Activated CD4-positive, alpha-beta T cell treated with anti-CD3 and anti-CD28 coated beads, Interleukin-2, amount 10 ng/mL, durations not matched to agents 24 days and 14 days (primary cell): Measurements from ENCODE around the gene SLC22A7. TPM values are rescaled to one million over a fixed set of nuclear protein-coding genes. Genes with fewer than 3 reads are reported as not detected.
"Not testable (repeated sequence)": the region's sequence is repeated elsewhere in the genome, so short reads cannot be mapped to it uniquely, and the experiment has no call there.

Source experiments
- DNase-seq: peaks from one replicate; pipeline ENCODE4 v3.0.0; 2022
- H3K27ac Mint-ChIP-seq: one replicate; pipeline ENCODE4 v1.8.0; 2022; ENCODE audit warnings: mild to moderate bottlenecking, mixed read lengths
- H3K27me3 Mint-ChIP-seq: one replicate; pipeline ENCODE4 v1.8.0; 2022; ENCODE audit warnings: mixed read lengths
- H3K36me3 Mint-ChIP-seq: one replicate; pipeline ENCODE4 v1.8.0; 2022; ENCODE audit warnings: low read depth, mild to moderate bottlenecking, mixed read lengths
- H3K4me1 Mint-ChIP-seq: one replicate; pipeline ENCODE4 v1.8.0; 2021; ENCODE audit warnings: mixed read lengths
- H3K4me3 Mint-ChIP-seq: one replicate; pipeline ENCODE4 v1.8.0; 2022; ENCODE audit warnings: mild to moderate bottlenecking, moderate library complexity, mixed read lengths
- H3K9me3 Mint-ChIP-seq: one replicate; pipeline ENCODE4 v1.8.0; 2021; ENCODE audit warnings: mixed read lengths
- intact Hi-C: fragments of 100-400 bp; cut with micrococcal nuclease; formaldehyde crosslinking; loops from one replicate; pipeline ENCODE4 v1.15.1; 2023
- total RNA-seq: library from RNA; stranded (reverse); gene quantifications from 2 replicates; pipeline ENCODE4 v1.2.3, GENCODE V29; 2022

Gene SLC22A7
- total RNA-seq, 1 donor from 2014 or later: not detected

- H3K36me3 Mint-ChIP-seq: no peaks in the 10 kb centered on the region
- DNase-seq: no peak
- intact Hi-C loops: no loop called here
- no peak overlapping the region for H3K27ac Mint-ChIP-seq
- no peaks in the 10 kb centered on the region for H3K4me1 Mint-ChIP-seq
- no peak overlapping the region for H3K4me3 Mint-ChIP-seq
- H3K9me3 Mint-ChIP-seq: no peaks in the 10 kb centered on the region
- peaks cover 19% of the 10 kb centered on the region for H3K27me3 Mint-ChIP-seq
Observed at GRCh38 chr6:43295456-43295855, 2.6 kb upstream of the SLC22A7 start.

- H3K9me3 Mint-ChIP-seq: no peaks in the 10 kb centered on the region
- no peak for DNase-seq
- H3K27ac Mint-ChIP-seq: no peak overlapping the region
- intact Hi-C loops: no loop called here
- no peak overlapping the region for H3K4me3 Mint-ChIP-seq
- no peaks in the 10 kb centered on the region for H3K4me1 Mint-ChIP-seq
- H3K27me3 Mint-ChIP-seq: peaks cover 19% of the 10 kb centered on the region
- H3K36me3 Mint-ChIP-seq: no peaks in the 10 kb centered on the region
Observed at GRCh38 chr6:43296780-43297497, 1.1 kb upstream of the SLC22A7 start.

- Mint-ChIP-seq H3K4me3 (no peak overlapping the region), H3K27ac (no peak overlapping the region), H3K27me3 (peaks cover 19% of the 10 kb centered on the region), H3K36me3 (no peaks in the 10 kb centered on the region), H3K4me1 (no peaks in the 10 kb centered on the region), H3K9me3 (no peaks in the 10 kb centered on the region)
- no peak for DNase-seq
- intact Hi-C loops: no loop called here
Observed at GRCh38 chr6:43298565-43299337, 691 bp downstream of the SLC22A7 start.

GRCh38 chr6:43299338-43300293, 1.6 kb downstream of the SLC22A7 start:
- Mint-ChIP-seq H3K4me3 (no peak overlapping the region), H3K36me3 (no peaks in the 10 kb centered on the region), H3K9me3 (no peaks in the 10 kb centered on the region), H3K27ac (no peak overlapping the region), H3K4me1 (no peaks in the 10 kb centered on the region), H3K27me3 (peaks cover 19% of the 10 kb centered on the region)
- intact Hi-C loops: no loop called here
- DNase-seq: no peak

GRCh38 chr6:43301081-43301870, 3.2 kb downstream of the SLC22A7 start:
- Mint-ChIP-seq H3K27ac (no peak overlapping the region), H3K27me3 (peaks cover 19% of the 10 kb centered on the region), H3K4me3 (no peak overlapping the region), H3K36me3 (no peaks in the 10 kb centered on the region), H3K4me1 (no peaks in the 10 kb centered on the region), H3K9me3 (no peaks in the 10 kb centered on the region)
- intact Hi-C loops: no loop called here
- no peak for DNase-seq

- Mint-ChIP-seq H3K9me3 (no peaks in the 10 kb centered on the region), H3K27ac (no peak overlapping the region), H3K4me3 (no peak overlapping the region), H3K27me3 (peaks cover 15% of the 10 kb centered on the region), H3K36me3 (no peaks in the 10 kb centered on the region), H3K4me1 (no peaks in the 10 kb centered on the region)
- DNase-seq: no peak
- intact Hi-C loops: no loop called here
Observed at GRCh38 chr6:43302126-43302525, 4.1 kb downstream of the SLC22A7 start.

- peaks cover 16% of the 10 kb centered on the region for H3K27me3 Mint-ChIP-seq
- H3K27ac Mint-ChIP-seq, intact Hi-C loops, H3K36me3 Mint-ChIP-seq, DNase-seq, H3K4me1 Mint-ChIP-seq, H3K9me3 Mint-ChIP-seq, H3K4me3 Mint-ChIP-seq: not testable (repeated sequence)
Observed at GRCh38 chr6:43303006-43303405, 4.9 kb downstream of the SLC22A7 start.

GRCh38 chr6:43303751-43304331, 5.8 kb downstream of the SLC22A7 start:
- H3K27me3 Mint-ChIP-seq: peaks cover 15% of the 10 kb centered on the region

GRCh38 chr6:43304361-43304760, 6.3 kb downstream of the SLC22A7 start:
- Mint-ChIP-seq H3K4me3 (no peak overlapping the region), H3K27ac (no peak overlapping the region), H3K4me1 (peaks cover 5% of the 10 kb centered on the region), H3K27me3 (peaks cover 16% of the 10 kb centered on the region), H3K36me3 (no peaks in the 10 kb centered on the region), H3K9me3 (no peaks in the 10 kb centered on the region)
- DNase-seq: no peak
- intact Hi-C loops: no loop called here

More at GRCh38 chr6:43303751-43304331, 5.8 kb downstream of the SLC22A7 start:
- intact Hi-C loops: no loop called here
- Mint-ChIP-seq H3K4me1 (peaks cover 3% of the 10 kb centered on the region), H3K9me3 (no peaks in the 10 kb centered on the region), H3K4me3 (no peak overlapping the region), H3K27ac (no peak overlapping the region), H3K36me3 (no peaks in the 10 kb centered on the region)
- DNase-seq: no peak

GRCh38 chr6:43304882-43305281, 6.8 kb downstream of the SLC22A7 start:
- H3K27ac Mint-ChIP-seq: no peak overlapping the region
- no peak overlapping the region for H3K4me3 Mint-ChIP-seq
- H3K27me3 Mint-ChIP-seq: peaks cover 15% of the 10 kb centered on the region
- no peaks in the 10 kb centered on the region for H3K9me3 Mint-ChIP-seq
- H3K4me1 Mint-ChIP-seq: peaks cover 5% of the 10 kb centered on the region
- intact Hi-C loops: no loop called here
- no peaks in the 10 kb centered on the region for H3K36me3 Mint-ChIP-seq
- DNase-seq: no peak

- DNase-seq: no peak
- intact Hi-C loops: no loop called here
- Mint-ChIP-seq H3K9me3 (no peaks in the 10 kb centered on the region), H3K4me1 (peaks cover 5% of the 10 kb centered on the region), H3K27me3 (peaks cover 16% of the 10 kb centered on the region), H3K36me3 (no peaks in the 10 kb centered on the region), H3K27ac (no peak overlapping the region), H3K4me3 (no peak overlapping the region)
Observed at GRCh38 chr6:43306086-43306485, 8.0 kb downstream of the SLC22A7 start.

GRCh38 chr6:43307451-43308100, 9.5 kb downstream of the SLC22A7 start:
- intact Hi-C loops: no loop called here
- peaks cover 5% of the 10 kb centered on the region for H3K4me1 Mint-ChIP-seq
- DNase-seq: no peak
- no peak overlapping the region for H3K27ac Mint-ChIP-seq
- H3K27me3 Mint-ChIP-seq: peaks cover 17% of the 10 kb centered on the region
- H3K36me3 Mint-ChIP-seq: no peaks in the 10 kb centered on the region
- H3K9me3 Mint-ChIP-seq: no peaks in the 10 kb centered on the region
- no peak overlapping the region for H3K4me3 Mint-ChIP-seq
